Upper lobe of right lung (tissue), 1 donor: ENCODE data around the gene DYNLRB1. TPM values are rescaled to one million over a fixed set of nuclear protein-coding genes. Genes with fewer than 3 reads are reported as not detected.

Experiments
- ATAC-seq: fragments of 200-7000 bp; cut with Tn5 transposase; one replicate; pipeline ENCODE4 v1.9.1; 2020; ENCODE audit warnings: mild to moderate bottlenecking, moderate library complexity
- DNase-seq: peaks from one replicate; pipeline ENCODE4 v3.0.0-alpha.2; 2020
- H3K27ac ChIP-seq: fragments of 200-600 bp; one replicate; pipeline ENCODE4 v1.8.0; 2022
- H3K27me3 ChIP-seq: fragments of 200-600 bp; one replicate; pipeline ENCODE4 v1.8.0; 2022; ENCODE audit warnings: mild to moderate bottlenecking
- H3K36me3 ChIP-seq: fragments of 200-600 bp; one replicate; pipeline ENCODE4 v1.8.0; 2022
- H3K4me1 ChIP-seq: fragments of 200-600 bp; one replicate; pipeline ENCODE4 v1.8.0; 2022
- H3K4me3 ChIP-seq: fragments of 200-600 bp; one replicate; pipeline ENCODE4 v1.8.0; 2022; ENCODE audit warnings: mild to moderate bottlenecking
- H3K9me3 ChIP-seq: fragments of 200-600 bp; one replicate; pipeline ENCODE4 v1.8.0; 2022
- CTCF ChIP-seq: fragments of 200-600 bp; IDR thresholded peaks from one replicate; pipeline ENCODE4 v1.8.0; 2022; ENCODE audit warnings: antibody characterized with exemption
- intact Hi-C: fragments of 100-400 bp; cut with DNase I; formaldehyde crosslinking; loops from one replicate; pipeline ENCODE4 v1.11.0; 2022
- total RNA-seq: library from RNA; stranded (reverse); fragmentation: NEBNext Ultra II Directional; extraction: Animal tissue kit (Norgen Biotek cat#: 25700); gene quantifications from one replicate; pipeline ENCODE4 v1.2.1, GENCODE V29; 2021
- donor health status: DM: no; HTN: yes; CAD: no; lungs with severe emphysema.

DYNLRB1 gene
- total RNA-seq, 1 donor from 2014 or later: 146 TPM

- DNase-seq: no peak
- H3K27me3 ChIP-seq: no peaks in the 10 kb centered on the region
- H3K36me3 ChIP-seq: no peaks in the 10 kb centered on the region
- no peak overlapping the region for H3K4me3 ChIP-seq
- no peaks in the 10 kb centered on the region for H3K4me1 ChIP-seq
- H3K9me3 ChIP-seq: no peaks in the 10 kb centered on the region
- intact Hi-C loops: no loop called here
- no peak overlapping the region for H3K27ac ChIP-seq
- no peak for TF ChIP-seq CTCF
- no peak for ATAC-seq
Measured at GRCh38 chr20:34575271-34575670, 59.0 kb downstream of the DYNLRB1 start.

- no peak overlapping the region for H3K27ac ChIP-seq
- TF ChIP-seq CTCF: no peak
- no peaks in the 10 kb centered on the region for H3K9me3 ChIP-seq
- intact Hi-C loops: no loop called here
- ATAC-seq (no peak), DNase-seq (no peak)
- no peak overlapping the region for H3K4me3 ChIP-seq
- H3K36me3 ChIP-seq: no peaks in the 10 kb centered on the region
- no peaks in the 10 kb centered on the region for H3K27me3 ChIP-seq
- H3K4me1 ChIP-seq: no peaks in the 10 kb centered on the region
Measured at GRCh38 chr20:34575756-34576155, 59.5 kb downstream of the DYNLRB1 start.

- no peaks in the 10 kb centered on the region for H3K9me3 ChIP-seq
- DNase-seq (no peak), ATAC-seq (no peak)
- no peak overlapping the region for H3K27ac ChIP-seq
- H3K4me1 ChIP-seq: peaks cover 8% of the 10 kb centered on the region
- intact Hi-C loops: no loop called here
- no peak for TF ChIP-seq CTCF
- H3K36me3 ChIP-seq: no peaks in the 10 kb centered on the region
- no peaks in the 10 kb centered on the region for H3K27me3 ChIP-seq
- H3K4me3 ChIP-seq: no peak overlapping the region
Measured at GRCh38 chr20:34577061-34577460, 60.8 kb downstream of the DYNLRB1 start.

- Histone ChIP-seq H3K36me3 (no peaks in the 10 kb centered on the region), H3K4me3 (no peak overlapping the region), H3K27ac (peak overlapping the region; percentile 7), H3K9me3 (no peaks in the 10 kb centered on the region), H3K27me3 (no peaks in the 10 kb centered on the region), H3K4me1 (peaks cover 8% of the 10 kb centered on the region)
- intact Hi-C loops: no loop called here
- no peak for TF ChIP-seq CTCF
- ATAC-seq: no peak
- no peak for DNase-seq
Measured at GRCh38 chr20:34578025-34578424, 61.8 kb downstream of the DYNLRB1 start.

GRCh38 chr20:34578521-34578920 lies 62.3 kb downstream of the DYNLRB1 start:
- intact Hi-C loops: no loop called here
- H3K4me3 ChIP-seq: no peak overlapping the region
- no peak for DNase-seq
- peak overlapping the region; percentile 7 for H3K27ac ChIP-seq
- no peaks in the 10 kb centered on the region for H3K9me3 ChIP-seq
- peaks cover 8% of the 10 kb centered on the region for H3K4me1 ChIP-seq
- ATAC-seq: no peak
- H3K36me3 ChIP-seq: no peaks in the 10 kb centered on the region
- TF ChIP-seq CTCF: no peak
- no peaks in the 10 kb centered on the region for H3K27me3 ChIP-seq
